GM21360 (cell line): ENCODE measurements around the gene GPAT3.

Experiments used
- ATAC-seq: cut with Tn5 transposase; IDR thresholded peaks from one replicate; pipeline ENCODE4 v1.9.1; 2021; ENCODE audit warnings: mild to moderate bottlenecking, moderate library complexity; ENCODE audit not compliant: unreplicated experiment

The GPAT3 gene

GRCh38 chr4:83639849-83640493 is 104.1 kb downstream of the GPAT3 start:
- ATAC-seq: peak; percentile 67

GRCh38 chr4:83643036-83643435 is 107.1 kb downstream of the GPAT3 start:
- no peak for ATAC-seq

GRCh38 chr4:83644677-83645659 is 109.1 kb downstream of the GPAT3 start:
- ATAC-seq: no peak

GRCh38 chr4:83646538-83647239 is 110.8 kb downstream of the GPAT3 start:
- ATAC-seq: no peak

GRCh38 chr4:83651846-83652245 is 115.9 kb downstream of the GPAT3 start:
- no peak for ATAC-seq
